Gastroesophageal sphincter (tissue), 3 donors: Measurements from ENCODE around the gene SYNJ2.

Experiments
- EP300 ChIP-seq: sonication (generic); formaldehyde crosslinking; IDR thresholded peaks from one replicate; pipeline ENCODE4 v1.6.1; 2017; ENCODE audit warnings: antibody characterized with exemption, mild to moderate bottlenecking
- POLR2A ChIP-seq, 2 donors: fragments of 450-650 bp; IDR thresholded peaks; one replicate each; pipeline ENCODE4 v1.6.1; 2017; ENCODE audit warnings: antibody characterized with exemption in 2 of 2, mild to moderate bottlenecking in 2 of 2, moderate library complexity in 1 of 2
- POLR2AphosphoS5 ChIP-seq: sonication (generic); formaldehyde crosslinking; IDR thresholded peaks from one replicate; pipeline ENCODE4 v1.6.1; 2017; ENCODE audit warnings: antibody characterized with exemption
- TF ChIP-seq, protein P1 (sequence below), 4 experiments: fragments of 200-600 bp in 2 of 4; fragments of 450-650 bp in 2 of 4; sonication (generic) in 1 of 4; IDR thresholded peaks; one replicate each; pipeline ENCODE4 v1.5.1; 2017 to 2019; ENCODE audit warnings: antibody characterized with exemption in 4 of 4, mild to moderate bottlenecking in 2 of 4, moderate library complexity in 2 of 4

DNA sequence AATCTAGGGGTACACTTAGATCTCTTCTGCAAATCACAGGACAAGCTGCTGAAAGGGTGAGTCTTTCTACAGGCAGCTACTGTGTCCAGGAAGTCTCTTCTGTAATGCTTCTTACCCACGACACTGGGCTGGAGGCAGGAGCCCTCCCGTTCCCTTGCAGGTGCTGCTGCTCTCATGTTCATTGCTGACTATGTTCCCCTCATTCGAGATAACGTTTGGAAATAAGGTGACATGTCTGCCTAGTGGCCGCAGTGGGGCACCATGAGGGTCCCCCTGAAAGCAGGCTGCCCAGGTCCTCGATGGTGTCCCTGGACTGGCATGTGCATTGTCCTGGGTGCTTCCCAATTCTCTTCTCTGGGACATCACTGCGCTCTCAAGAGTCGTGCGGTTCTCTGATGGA lies 74.7 kb downstream of the SYNJ2 start:
- TF ChIP-seq POLR2AphosphoS5: no peak
- TF ChIP-seq, protein P1, sequence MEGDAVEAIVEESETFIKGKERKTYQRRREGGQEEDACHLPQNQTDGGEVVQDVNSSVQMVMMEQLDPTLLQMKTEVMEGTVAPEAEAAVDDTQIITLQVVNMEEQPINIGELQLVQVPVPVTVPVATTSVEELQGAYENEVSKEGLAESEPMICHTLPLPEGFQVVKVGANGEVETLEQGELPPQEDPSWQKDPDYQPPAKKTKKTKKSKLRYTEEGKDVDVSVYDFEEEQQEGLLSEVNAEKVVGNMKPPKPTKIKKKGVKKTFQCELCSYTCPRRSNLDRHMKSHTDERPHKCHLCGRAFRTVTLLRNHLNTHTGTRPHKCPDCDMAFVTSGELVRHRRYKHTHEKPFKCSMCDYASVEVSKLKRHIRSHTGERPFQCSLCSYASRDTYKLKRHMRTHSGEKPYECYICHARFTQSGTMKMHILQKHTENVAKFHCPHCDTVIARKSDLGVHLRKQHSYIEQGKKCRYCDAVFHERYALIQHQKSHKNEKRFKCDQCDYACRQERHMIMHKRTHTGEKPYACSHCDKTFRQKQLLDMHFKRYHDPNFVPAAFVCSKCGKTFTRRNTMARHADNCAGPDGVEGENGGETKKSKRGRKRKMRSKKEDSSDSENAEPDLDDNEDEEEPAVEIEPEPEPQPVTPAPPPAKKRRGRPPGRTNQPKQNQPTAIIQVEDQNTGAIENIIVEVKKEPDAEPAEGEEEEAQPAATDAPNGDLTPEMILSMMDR (IDR thresholded peaks at IDR 0.05): no peak
- TF ChIP-seq EP300: no peak
- no peak for TF ChIP-seq POLR2A (IDR thresholded peaks at IDR 0.05)
